ENCODE results near the gene SHF.

Gene SHF

GRCh38 chr15:45169608-45170480 lies 17.9 kb downstream of the SHF start:
- DNase-seq (ENCODE audit: low read depth), result no peak

- DNase-seq (ENCODE audit: low read depth), result no peak
These were observed 18.8 kb downstream of the SHF start for GRCh38 chr15:45168751-45169551.

GRCh38 chr15:45168286-45168685 lies 19.5 kb downstream of the SHF start:
- DNase-seq (ENCODE audit: low read depth), result no peak

GRCh38 chr15:45167631-45168205 lies 20.0 kb downstream of the SHF start:
- DNase-seq (ENCODE audit: low read depth), result no peak

GRCh38 chr15:45166834-45167630 lies 20.7 kb downstream of the SHF start:
- peak; percentile 65 for DNase-seq (ENCODE audit: low read depth)

- DNase-seq (ENCODE audit: low read depth), result no peak
These were observed 22.2 kb downstream of the SHF start for GRCh38 chr15:45165536-45165935.

- no peak for DNase-seq (ENCODE audit: low read depth)
These were observed 22.9 kb downstream of the SHF start for GRCh38 chr15:45164914-45165313.

GRCh38 chr15:45163508-45163856 lies 24.3 kb downstream of the SHF start:
- no peak for DNase-seq (ENCODE audit: low read depth)

- DNase-seq (ENCODE audit: low read depth), result peak; percentile 32
These were observed 24.8 kb downstream of the SHF start for GRCh38 chr15:45162771-45163507.

GRCh38 chr15:45161666-45162065 lies 26.1 kb downstream of the SHF start:
- no peak for DNase-seq (ENCODE audit: low read depth)

GRCh38 chr15:45157974-45158373 lies 29.8 kb downstream of the SHF start:
- DNase-seq (ENCODE audit: low read depth), result no peak

GRCh38 chr15:45156744-45157455 lies 30.9 kb downstream of the SHF start:
- no peak for DNase-seq (ENCODE audit: low read depth)

- no peak for DNase-seq (ENCODE audit: low read depth)
These were observed 32.0 kb downstream of the SHF start for GRCh38 chr15:45155739-45156138.

GRCh38 chr15:45151998-45152828 lies 35.6 kb downstream of the SHF start:
- DNase-seq (ENCODE audit: low read depth), result no peak

- DNase-seq (ENCODE audit: low read depth), result no peak
These were observed 36.8 kb downstream of the SHF start for GRCh38 chr15:45150997-45151396.

GRCh38 chr15:45150481-45150880 lies 37.3 kb downstream of the SHF start:
- no peak for DNase-seq (ENCODE audit: low read depth)

- no peak for DNase-seq (ENCODE audit: low read depth)
These were observed 38.7 kb downstream of the SHF start for GRCh38 chr15:45149060-45149459.

GRCh38 chr15:45148076-45149059 lies 39.4 kb downstream of the SHF start:
- no peak for DNase-seq (ENCODE audit: low read depth)

GRCh38 chr15:45147606-45148005 lies 40.2 kb downstream of the SHF start:
- DNase-seq (ENCODE audit: low read depth), result no peak

Measured in stimulated activated CD8-positive, alpha-beta memory T cell treated with anti-CD3 and anti-CD28 coated beads, Interleukin-12 subunit alpha, Interleukin-12 subunit beta, amount 100 ng/mL, for 4 hours (primary cell).